Measurements from ENCODE around the gene FOXD4L6. TPM values are rescaled to one million over a fixed set of nuclear protein-coding genes. Genes with fewer than 3 reads are reported as not detected.
"Not testable (repeated sequence)": the region's sequence is repeated elsewhere in the genome, so short reads cannot be mapped to it uniquely, and the experiment has no call there.

Gene FOXD4L6
- total and polyA plus RNA-seq, 7 donors, result 0.07 TPM; not detected in 6

DNA sequence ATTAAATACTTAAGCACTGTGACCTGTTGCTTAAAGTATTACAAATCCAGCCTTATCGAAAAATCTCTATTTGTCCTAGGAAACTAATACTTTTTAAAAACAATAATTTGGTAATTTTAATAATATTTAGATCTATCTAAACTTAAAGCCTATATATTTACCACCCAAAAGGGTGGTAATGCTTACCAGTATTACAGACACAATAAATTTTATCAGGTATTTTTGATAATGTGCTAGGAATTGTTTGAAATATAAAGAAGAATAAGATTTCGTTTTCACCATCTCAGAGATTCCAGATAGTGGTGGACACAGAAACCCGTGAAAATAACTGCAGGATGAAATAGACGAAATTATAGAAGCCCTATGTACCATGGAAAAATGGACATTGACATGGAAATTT lies 7.8 kb downstream of the FOXD4L6 start:
- intact Hi-C loops (cut with DNase I); H3K4me1 ChIP-seq; H3K9me3 ChIP-seq; H3K36me3 ChIP-seq; H3K27ac ChIP-seq; H3K4me3 ChIP-seq; DNase-seq: not testable (repeated sequence)
- WGBS, 2 donors, result no CpG with 5 or more reads among the region's 4 CpGs
- peak in 2 of 4 donors; percentile 40 to 56 for TF ChIP-seq POLR2AphosphoS5 (IDR thresholded peaks at IDR 0.05)
- peaks cover 0 to 13% (median 3%) of the 10 kb centered on the region in 3 donors for H3K27me3 ChIP-seq

DNA sequence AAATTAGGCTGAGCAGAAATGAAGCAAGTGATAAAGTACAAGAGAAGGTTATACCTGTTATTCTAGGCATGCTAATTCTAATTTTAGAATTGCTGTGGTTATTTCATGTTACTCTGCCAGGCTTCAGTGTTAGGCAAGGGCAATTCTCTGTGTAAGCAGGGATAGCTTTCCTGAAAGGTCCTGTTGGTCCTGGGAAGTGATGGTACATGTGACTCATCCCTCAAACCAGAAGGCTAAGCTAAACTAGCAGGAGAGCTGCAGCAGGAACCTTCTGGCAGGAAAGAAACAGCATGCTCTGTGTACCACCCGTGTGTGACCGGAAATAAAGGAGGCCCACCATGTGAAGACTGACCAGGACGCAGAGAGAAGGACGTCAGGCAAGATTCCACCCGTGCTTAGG lies 8.8 kb downstream of the FOXD4L6 start:
- DNase-seq; intact Hi-C loops (cut with DNase I): not testable (repeated sequence)
- WGBS, 2 donors, result no CpG with 5 or more reads among the region's 5 CpGs

DNA sequence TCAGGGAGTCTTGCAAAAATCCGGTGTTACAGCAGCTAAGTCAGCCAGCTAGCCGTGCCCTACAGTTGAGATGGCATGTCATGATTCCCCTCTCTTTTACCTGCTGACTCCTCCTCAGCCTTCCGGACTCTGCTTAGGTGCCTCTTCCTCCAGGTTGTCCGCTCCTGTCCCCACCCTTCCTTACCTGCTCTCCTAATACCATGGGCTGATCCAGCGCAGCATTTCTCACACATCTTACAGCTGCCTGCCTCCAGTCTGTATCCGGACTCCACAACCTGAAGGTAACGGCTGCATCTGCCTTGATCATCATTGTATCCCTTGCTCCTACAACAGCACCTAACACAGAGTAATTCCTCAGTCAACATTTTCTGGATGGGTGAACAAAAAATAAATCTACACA lies 9.2 kb downstream of the FOXD4L6 start:
- H3K36me3 ChIP-seq; DNase-seq; H3K4me1 ChIP-seq; intact Hi-C loops (cut with DNase I); H3K27ac ChIP-seq; H3K9me3 ChIP-seq; H3K4me3 ChIP-seq: not testable (repeated sequence)
- peaks cover 0 to 13% (median 3%) of the 10 kb centered on the region in 3 donors for H3K27me3 ChIP-seq
- WGBS, 2 donors, result 39 to 46% methylated on average over 7 of the region's 7 CpGs

More for the DNA sequence above, 8.8 kb downstream of the FOXD4L6 start:
- not testable (repeated sequence) for H3K4me1 ChIP-seq, H3K9me3 ChIP-seq, H3K36me3 ChIP-seq, H3K4me3 ChIP-seq, H3K27ac ChIP-seq
- H3K27me3 ChIP-seq, result peaks cover 0 to 13% (median 3%) of the 10 kb centered on the region in 3 donors

DNA sequence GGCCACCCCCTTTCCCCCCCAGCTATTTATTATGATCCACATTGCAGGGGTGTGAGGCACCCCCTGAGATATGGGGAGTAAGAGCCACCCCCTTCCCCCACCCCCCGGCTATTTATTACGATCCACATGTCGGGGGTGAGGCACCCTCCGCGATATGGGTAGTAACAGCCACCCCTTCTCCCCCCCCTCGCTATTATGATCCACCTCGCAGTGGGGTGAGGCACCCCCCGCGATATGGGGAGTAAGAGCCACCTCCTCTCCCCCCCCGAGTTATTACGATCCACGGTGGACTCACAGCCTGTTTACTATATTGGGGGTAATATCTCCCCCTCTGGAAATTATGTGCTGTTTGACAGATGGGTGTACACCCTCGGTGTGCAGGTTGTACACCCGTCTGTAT lies 15.1 kb downstream of the FOXD4L6 start:
- peaks cover 0 to 17% (median 5%) of the 10 kb centered on the region in 3 donors for H3K27me3 ChIP-seq
- H3K4me3 ChIP-seq; H3K36me3 ChIP-seq; intact Hi-C loops (cut with DNase I); H3K4me1 ChIP-seq; DNase-seq; H3K27ac ChIP-seq; H3K9me3 ChIP-seq: not testable (repeated sequence)
- WGBS, 2 donors, result 66 to 72% methylated on average over 7 to 10 of the region's 14 CpGs

DNA sequence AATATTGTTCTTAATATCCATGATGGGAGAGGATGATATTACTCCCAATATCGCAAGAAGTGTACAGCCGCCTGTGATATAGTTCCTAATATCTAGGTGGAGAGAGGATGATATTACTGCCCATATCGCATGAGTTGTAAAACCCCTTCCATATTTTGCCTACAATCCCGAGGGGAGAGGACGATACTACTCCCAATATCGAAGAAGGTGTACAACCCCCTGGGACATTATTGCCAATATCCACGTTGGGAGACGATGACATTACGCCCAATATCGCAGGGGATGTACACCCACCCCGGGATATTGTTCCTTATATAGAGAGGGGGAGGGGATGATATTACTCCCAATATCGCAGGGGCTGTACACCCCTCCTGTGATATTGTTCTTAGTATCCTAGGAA lies 17.1 kb downstream of the FOXD4L6 start:
- H3K27ac ChIP-seq; intact Hi-C loops (cut with DNase I); H3K36me3 ChIP-seq; DNase-seq; H3K4me3 ChIP-seq; H3K4me1 ChIP-seq; H3K9me3 ChIP-seq: not testable (repeated sequence)
- WGBS, 2 donors, result 80 to 81% methylated on average over 11 of the region's 12 CpGs
- H3K27me3 ChIP-seq, result peaks cover 6 to 27% (median 13%) of the 10 kb centered on the region in 3 donors

DNA sequence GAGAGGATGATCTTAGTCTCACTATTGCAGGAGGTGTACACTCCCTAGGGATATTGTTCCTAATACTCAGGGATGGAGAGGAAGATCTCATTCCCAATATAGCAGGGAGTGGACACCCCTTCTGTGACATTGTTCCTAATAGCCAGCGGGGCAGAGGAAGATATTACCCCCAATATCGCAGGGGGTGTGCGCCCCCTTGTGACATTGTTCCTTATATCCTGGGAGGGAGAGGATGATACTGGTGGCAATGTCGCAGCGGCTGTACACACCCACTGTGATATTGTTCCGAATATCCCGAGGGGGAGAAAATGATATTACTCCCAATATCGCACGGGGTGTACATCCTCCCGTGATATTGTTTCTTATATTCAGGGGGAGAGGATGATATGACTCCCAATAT lies 17.6 kb downstream of the FOXD4L6 start:
- WGBS, 2 donors, result 48 to 49% methylated on average over 9 of the region's 10 CpGs
- H3K4me1 ChIP-seq; H3K4me3 ChIP-seq; H3K36me3 ChIP-seq; H3K27ac ChIP-seq; H3K9me3 ChIP-seq; DNase-seq; intact Hi-C loops (cut with DNase I): not testable (repeated sequence)
- peaks cover 6 to 27% (median 13%) of the 10 kb centered on the region in 3 donors for H3K27me3 ChIP-seq

DNA sequence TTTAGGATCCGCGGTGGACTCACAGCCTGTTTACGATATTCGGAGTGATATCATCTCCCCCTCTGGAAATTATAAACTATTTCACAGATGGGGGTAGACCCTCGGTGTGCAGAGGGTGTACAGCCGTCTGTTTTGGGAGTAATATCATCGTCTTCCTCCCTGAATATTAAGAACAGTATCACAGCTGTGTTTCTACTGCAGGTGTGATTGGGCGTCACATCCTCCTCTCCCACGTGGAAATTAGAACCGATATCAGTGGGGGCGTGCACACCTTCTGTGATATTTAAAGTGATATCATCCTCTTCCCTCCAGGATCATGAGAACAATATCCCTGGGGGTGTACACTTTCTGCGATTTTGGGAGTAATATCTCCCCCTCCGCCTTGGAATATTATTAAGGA lies 19.2 kb downstream of the FOXD4L6 start:
- H3K4me3 ChIP-seq; intact Hi-C loops (cut with DNase I); DNase-seq: not testable (repeated sequence)

DNA sequence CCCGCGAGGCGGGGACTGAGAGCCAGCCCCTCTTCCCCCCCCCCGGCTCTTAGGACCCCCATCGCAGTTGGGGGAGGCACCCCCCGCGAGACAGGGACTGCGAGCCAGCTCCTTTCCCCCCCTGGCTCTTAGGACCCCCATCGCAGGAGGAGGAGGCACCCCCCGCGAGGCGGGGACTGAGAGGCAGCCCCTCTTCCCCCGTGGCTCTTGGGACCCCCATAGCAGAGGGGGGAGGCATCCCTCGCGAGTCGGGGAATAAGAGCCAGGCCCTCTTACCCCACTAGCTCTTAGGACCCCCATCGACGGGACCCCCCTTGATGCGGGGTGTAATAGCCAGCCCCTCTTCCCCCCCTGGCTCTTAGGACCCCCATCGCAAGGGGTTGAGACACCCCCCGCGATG lies 19.7 kb downstream of the FOXD4L6 start:
- H3K9me3 ChIP-seq; DNase-seq; H3K36me3 ChIP-seq; H3K4me3 ChIP-seq; H3K27ac ChIP-seq; intact Hi-C loops (cut with DNase I); H3K4me1 ChIP-seq: not testable (repeated sequence)
- WGBS, 2 donors, result 22 to 30% methylated on average over 18 to 19 of the region's 22 CpGs
- H3K27me3 ChIP-seq, result peaks cover 6 to 26% (median 17%) of the 10 kb centered on the region in 3 donors

More for the DNA sequence above, 19.2 kb downstream of the FOXD4L6 start:
- peaks cover 6 to 30% (median 17%) of the 10 kb centered on the region in 3 donors for H3K27me3 ChIP-seq
- not testable (repeated sequence) for H3K9me3 ChIP-seq, H3K4me1 ChIP-seq, H3K36me3 ChIP-seq, H3K27ac ChIP-seq
- 22 to 23% methylated on average over 4 of the region's 13 CpGs for WGBS, 2 donors

DNA sequence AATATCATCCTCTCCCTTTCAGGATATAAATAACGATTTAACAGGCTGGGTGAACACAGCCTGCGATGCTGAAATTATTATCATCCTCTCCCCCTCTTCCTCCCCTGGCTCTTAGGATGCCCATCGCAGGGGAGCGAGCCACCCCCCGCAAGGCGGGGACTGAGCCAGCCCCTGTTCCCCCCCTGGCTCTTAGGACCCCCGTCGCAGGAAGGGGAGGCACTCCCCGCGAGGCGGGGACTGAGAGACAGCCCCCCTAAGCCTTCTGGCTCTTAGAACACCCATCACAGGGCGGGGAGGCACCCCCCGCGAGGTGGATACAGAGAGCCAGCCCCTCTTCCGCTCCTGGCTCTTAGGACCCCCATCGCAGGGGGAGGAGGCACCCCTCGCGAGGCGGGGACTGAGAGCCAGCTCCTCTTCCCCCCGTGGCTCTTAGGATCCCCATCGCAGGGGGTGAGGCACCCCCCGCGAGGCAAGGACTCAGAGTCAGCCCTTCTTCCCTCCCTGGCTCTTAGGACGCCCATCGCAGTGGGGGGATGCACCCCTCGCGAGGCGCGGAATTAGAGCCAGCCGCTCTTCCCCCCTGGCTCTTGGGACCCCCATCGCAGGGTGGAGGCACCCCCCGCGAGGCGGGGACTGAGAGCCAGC lies 21.9 kb downstream of the FOXD4L6 start:
- intact Hi-C loops (cut with DNase I), result not testable (repeated sequence)
- whole genome bisulfite sequencing, 2 donors, result 22 to 36% methylated on average over 25 to 26 of the region's 34 CpGs

DNA sequence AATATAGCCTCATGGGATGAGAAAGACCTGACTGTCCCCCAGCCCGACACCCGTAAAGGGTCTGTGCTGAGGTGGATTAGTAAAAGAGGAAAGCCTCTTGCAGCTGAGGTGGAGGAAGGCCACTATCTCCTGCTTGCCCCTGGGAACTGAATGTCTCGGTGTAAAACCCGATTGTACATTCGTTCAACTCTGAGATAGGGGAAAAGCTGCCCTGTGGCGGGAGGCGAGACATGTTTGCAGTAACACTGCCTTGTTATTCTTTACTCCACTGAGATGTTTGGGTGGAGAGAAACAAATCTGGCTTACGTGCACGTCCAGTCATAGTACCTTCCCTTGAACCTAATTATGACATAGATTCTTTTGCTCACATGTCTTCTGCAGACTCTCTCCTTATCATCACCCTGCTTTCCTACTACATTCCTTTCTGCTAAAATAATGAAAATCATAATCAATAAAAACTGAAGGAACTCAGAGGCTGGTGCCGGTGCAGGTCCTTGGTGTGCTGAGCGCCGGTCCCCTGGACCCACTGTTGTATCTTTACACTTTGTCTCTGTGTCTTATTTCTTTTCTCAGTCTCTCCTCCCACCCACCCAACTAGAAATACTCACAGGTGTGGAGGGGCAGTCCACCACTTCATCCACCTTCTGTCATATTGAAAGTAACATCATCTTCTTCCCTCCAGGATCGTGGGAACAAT lies 22.8 kb downstream of the FOXD4L6 start:
- H3K36me3 ChIP-seq; intact Hi-C loops (cut with DNase I); H3K27ac ChIP-seq; H3K4me3 ChIP-seq; H3K4me1 ChIP-seq; H3K9me3 ChIP-seq; DNase-seq: not testable (repeated sequence)
- WGBS, 2 donors, result 54 to 65% methylated on average over 8 of the region's 13 CpGs
- H3K27me3 ChIP-seq, result peaks cover 6 to 18% (median 14%) of the 10 kb centered on the region in 3 donors

More for the DNA sequence above, 21.9 kb downstream of the FOXD4L6 start:
- not testable (repeated sequence) for H3K36me3 ChIP-seq, H3K9me3 ChIP-seq, H3K4me1 ChIP-seq, H3K27ac ChIP-seq, DNase-seq, H3K4me3 ChIP-seq
- H3K27me3 ChIP-seq, result peaks cover 6 to 25% (median 17%) of the 10 kb centered on the region in 3 donors

DNA sequence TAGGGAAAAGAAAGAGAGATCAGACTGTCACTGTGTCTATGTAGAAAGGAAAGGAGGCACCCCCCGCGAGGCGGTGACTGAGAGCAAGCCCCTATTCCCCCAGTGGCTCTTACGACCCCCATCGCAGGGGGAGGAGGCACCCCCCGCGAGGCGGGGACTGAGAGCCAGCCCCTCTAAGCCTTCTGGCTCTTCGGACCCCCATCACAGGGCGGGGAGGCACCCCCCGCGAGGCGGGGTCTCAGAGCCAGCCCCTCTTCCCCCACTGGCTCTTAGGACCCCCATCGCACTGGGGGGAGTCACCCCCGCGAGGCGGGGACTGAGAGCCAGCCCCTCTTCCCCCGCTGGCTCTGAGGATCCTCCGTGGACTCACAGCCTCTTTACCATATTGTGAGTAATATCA lies 23.9 kb downstream of the FOXD4L6 start:
- intact Hi-C loops (cut with DNase I); H3K27ac ChIP-seq; H3K9me3 ChIP-seq; DNase-seq; H3K36me3 ChIP-seq; H3K4me3 ChIP-seq; H3K4me1 ChIP-seq: not testable (repeated sequence)
- 28 to 34% methylated on average over 10 to 12 of the region's 19 CpGs for WGBS, 2 donors
- H3K27me3 ChIP-seq, result peaks cover 6 to 18% (median 14%) of the 10 kb centered on the region in 3 donors

DNA sequence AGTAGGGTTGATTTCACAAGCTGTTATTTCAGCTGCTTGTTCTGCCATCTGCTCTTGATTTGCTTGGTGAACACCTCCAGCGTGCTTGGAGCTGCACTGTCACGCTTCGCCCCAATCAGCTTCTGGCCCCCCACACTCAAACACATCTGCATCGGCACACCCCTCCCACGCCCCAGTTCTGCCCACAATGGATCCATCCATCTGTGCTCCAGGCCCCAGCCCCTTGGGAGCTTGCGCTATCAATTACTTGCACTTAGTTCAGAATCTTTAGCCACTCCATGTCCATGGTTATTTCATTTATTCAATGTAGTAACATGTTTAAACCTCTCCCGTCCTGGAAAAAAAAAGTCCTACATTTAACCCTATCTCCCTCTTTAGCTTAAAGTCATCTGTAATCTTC lies 28.0 kb downstream of the FOXD4L6 start:
- H3K27ac ChIP-seq; H3K27me3 ChIP-seq; DNase-seq; H3K36me3 ChIP-seq; intact Hi-C loops (cut with DNase I); H3K4me3 ChIP-seq; H3K4me1 ChIP-seq; H3K9me3 ChIP-seq: not testable (repeated sequence)
- 63 to 69% methylated on average over 4 of the region's 7 CpGs for WGBS, 2 donors

DNA sequence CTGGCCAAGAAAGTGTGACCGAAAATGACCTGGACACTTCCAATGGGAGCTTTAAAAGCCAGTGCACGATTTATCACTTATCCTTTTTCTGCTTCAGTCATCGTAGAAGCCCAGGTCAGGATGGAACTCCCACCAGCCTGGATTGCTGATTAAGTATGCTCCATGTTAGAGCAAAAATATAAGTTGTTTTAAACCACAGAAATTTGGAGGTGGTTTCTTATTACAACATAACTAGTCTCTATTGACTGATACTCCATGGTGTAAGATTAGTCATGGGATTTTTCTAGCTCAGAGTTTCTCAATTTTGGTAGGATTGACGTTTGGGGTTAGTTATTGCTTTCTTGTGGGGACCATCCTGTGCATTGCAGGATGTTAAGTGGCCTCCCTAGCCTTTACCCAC lies 29.7 kb downstream of the FOXD4L6 start:
- DNase-seq; H3K4me1 ChIP-seq; H3K36me3 ChIP-seq; H3K9me3 ChIP-seq; H3K4me3 ChIP-seq; H3K27me3 ChIP-seq; intact Hi-C loops (cut with DNase I); H3K27ac ChIP-seq: not testable (repeated sequence)
- WGBS, 2 donors, result 50 to 65% methylated on average over 4 of the region's 4 CpGs

Measured in sigmoid colon (tissue), 7 donors.